GM08714 (cell line): Measurements from ENCODE around the gene MPST.
"Not testable (repeated sequence)": the region's sequence is repeated elsewhere in the genome, so short reads cannot be mapped to it uniquely, and the experiment has no call there.

Source experiments
- H3K4me3 ChIP-seq: fragments of 200-500 bp; sonication (Bioruptor generic); 2 replicates; pipeline ENCODE4 v1.5.1; 2014; ENCODE audit warnings: mild to moderate bottlenecking, low read length, inconsistent platforms
- ZNF274 ChIP-seq: IDR thresholded peaks from 2 replicates; pipeline ENCODE4 v1.6.1; 2012; ENCODE audit warnings: mild to moderate bottlenecking, low read depth, low read length

MPST gene

DNA sequence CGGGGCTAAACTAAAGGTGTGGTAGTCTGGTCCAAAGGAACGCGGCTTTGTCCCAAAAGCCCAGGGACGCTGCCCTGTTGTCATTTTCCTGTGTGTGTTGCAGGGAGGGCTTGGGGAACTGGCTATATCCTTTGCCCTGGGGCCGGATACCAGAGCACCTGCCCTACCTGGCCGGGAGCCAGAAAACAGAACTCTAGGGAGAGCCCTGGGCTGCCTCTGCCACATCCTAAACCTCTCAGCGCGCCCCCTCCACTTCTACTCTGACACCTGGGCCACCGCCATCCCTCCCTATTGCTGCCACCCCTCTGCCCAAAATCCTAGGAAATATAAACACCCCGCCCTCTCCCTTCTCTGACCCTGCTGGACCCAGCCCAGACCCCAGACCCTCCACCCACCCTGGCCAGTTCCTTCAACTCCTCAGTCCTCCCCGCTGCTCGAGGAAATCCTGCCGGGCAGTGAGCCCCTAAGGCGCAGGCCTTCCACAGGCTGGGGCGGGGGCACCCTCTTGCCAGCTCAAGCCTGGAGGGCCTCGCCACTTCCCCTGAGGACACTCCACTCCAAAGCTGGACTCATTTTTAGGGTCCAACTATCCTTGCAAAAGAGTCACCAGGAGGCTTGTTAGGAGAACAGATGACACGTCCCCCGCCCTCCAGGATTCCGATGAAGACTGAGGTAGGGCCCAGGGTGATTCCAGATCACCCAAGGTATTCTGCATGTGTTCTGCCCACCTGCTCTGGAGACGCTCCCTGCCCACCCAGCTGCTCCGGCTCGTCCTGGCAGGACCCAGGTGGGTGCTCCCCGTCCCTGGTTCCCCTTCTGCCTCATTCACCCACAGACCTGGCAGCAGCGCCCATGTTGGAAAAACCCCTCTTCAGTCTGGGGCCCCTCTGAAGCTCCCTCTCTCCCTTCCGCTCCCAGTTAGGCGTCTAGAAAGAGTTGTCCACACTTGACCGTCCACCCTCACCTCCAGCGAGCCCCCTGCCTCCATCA lies 44.2 kb downstream of the MPST start:
- TF ChIP-seq ZNF274, result no peak
- H3K4me3 ChIP-seq, result no peak overlapping the region

DNA sequence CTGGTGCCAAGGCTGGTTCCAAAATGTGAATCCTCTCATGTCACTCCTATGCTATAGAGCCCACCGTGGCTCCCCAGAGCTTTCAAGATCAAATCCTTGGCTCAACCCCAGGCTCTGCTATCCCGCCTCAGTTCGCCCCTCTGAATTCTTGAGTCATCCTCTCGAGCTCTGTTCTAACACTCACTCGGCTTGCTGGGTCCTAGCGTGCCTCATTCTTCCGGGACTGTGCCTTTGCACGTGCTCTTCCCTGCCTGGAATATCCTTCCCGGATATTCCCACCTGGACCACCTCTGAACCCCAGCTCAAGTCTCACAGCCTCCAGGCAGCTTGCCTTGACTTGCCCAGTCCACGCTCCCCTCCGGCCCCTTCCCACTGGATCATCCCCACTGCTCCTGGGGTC lies 45.0 kb downstream of the MPST start:
- TF ChIP-seq ZNF274, result no peak

GRCh38 chr22:37065180-37065579 lies 45.6 kb downstream of the MPST start:
- no peak for TF ChIP-seq ZNF274
- H3K4me3 ChIP-seq, result no peak overlapping the region

More for the DNA sequence above, 45.0 kb downstream of the MPST start:
- no peak overlapping the region for H3K4me3 ChIP-seq

- no peak overlapping the region for H3K4me3 ChIP-seq
- no peak for TF ChIP-seq ZNF274
These were observed 46.4 kb downstream of the MPST start for GRCh38 chr22:37065961-37066360.

DNA sequence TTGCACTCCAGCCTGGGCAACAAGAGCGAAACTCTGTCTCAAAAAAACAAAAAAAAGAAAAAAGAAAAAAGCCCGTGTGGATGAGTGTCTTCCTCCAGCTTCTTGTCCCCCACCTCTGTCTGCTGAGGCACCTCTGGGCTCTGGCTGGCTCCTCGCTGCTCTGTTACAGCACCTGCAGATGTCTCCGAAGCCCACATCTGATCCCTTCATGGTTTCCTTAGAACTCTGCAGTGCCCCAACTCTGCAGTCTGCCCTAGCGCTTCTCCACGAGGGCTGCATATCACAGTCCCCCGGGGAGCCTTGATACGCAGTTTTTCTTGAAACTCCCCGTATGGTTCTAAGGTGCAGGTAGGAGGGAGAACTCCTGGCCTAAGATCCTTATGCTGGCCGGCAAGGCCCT lies 47.9 kb downstream of the MPST start:
- no peak for TF ChIP-seq ZNF274
- no peak overlapping the region for H3K4me3 ChIP-seq

DNA sequence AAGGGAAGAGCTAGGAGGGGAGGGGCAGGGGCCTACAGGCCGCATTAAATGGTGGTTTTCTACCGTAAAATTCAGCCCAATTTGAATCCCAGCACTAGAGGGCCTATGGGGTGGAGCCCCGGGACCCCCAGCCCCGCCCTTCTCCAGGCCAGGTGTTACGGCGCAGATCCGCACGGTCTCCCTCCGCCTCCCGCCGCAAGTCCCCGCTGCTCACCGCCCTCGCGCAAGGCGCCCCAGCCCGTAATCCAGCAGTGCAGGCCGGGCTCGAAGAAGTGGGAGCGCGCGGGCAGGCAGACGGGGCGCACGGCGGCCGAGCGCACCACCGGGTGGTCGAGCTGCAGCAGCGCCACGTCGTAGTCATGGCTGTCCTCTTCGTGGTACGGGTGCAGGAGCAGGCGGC lies 49.3 kb downstream of the MPST start:
- TF ChIP-seq ZNF274, result no peak
- no peak overlapping the region for H3K4me3 ChIP-seq

DNA sequence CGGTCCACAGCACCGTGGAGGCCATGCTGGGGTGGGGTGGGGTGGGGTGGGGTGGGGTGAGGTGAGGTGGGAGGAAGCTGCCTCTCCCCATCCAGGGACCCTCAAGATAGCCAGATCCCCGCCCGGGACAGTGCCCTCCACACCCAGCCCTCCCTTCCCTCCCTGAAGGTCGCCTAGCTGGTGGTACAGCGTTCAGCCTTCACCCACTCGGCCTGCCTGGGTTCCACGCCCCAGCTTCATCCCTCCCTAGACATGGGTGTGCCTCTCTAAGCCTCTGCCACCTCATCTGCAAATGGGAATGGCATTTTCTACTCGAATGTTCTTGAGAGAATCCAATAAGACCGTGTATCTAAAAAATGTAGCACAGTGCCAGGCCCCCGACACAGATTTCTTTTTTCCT lies 49.8 kb downstream of the MPST start:
- no peak for TF ChIP-seq ZNF274
- no peak overlapping the region for H3K4me3 ChIP-seq

GRCh38 chr22:37069719-37070118 lies 50.2 kb downstream of the MPST start:
- no peak for TF ChIP-seq ZNF274
- no peak overlapping the region for H3K4me3 ChIP-seq

DNA sequence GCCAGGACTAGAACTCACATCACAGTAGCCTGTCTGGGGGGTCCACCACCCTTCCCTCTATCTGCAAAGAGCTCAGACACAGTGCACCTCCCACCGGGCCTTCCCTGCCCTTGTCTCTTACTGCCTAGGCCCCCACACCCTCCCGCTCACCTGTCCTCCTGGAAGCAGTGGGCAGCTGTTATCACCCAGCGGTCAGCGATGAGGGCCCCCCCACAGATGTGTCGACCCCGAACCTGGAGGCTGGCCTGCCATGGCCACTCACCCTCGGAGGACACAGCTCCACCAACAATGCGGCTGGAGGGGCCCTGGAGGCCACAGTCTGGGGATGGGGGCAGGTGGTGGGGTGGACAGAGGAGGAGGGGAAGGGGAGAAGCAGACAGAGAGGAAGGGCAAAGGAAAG lies 50.8 kb downstream of the MPST start:
- no peak overlapping the region for H3K4me3 ChIP-seq
- no peak for TF ChIP-seq ZNF274

- TF ChIP-seq ZNF274, result no peak
- no peak overlapping the region for H3K4me3 ChIP-seq
These were observed 51.2 kb downstream of the MPST start for GRCh38 chr22:37070744-37071143.

DNA sequence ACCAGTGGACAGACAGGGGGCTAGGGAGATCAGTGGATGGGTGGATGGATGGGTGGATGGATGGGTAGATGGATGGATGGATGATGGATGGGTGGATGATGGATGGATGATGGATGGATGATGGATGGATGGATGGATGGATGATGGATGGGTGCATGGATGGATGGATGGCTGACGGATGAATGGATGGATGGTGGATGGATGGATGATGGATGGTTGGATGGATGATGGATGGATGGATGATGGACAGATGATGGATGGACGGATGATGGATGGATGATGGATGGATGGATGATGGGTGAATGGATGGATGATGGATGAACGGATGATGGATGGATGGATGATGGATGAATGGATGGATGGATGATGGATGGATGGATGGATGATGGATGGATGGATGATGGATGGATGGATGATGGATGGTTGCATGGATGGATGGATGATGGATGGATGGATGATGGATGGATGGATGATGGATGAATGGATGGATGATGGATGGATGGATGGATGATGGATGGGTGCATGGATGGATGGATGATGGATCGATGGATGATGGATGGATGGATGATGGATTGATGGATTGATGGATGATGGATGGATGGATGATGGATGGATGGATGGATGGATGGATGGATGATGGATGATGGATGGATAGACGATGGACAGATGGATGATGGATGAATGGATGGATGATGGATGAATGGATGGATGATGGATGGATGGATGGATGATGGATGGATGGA lies 52.5 kb downstream of the MPST start:
- H3K4me3 ChIP-seq, result not testable (repeated sequence)

DNA sequence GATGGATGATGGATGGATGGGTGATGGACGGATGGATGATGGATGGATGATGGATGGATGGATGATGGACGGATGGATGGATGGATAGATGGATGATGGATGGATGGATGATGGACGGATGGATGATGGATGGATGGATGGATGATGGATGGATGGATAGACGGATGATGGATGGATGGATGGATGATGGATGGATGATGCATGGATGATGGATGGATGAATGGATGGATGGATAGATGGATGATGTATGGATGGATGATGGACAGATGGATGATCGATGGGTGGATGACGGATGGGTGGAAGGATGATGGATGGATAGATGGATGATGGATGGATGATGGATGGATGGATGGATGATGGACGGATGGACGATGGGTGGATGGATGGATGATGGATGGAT lies 53.1 kb downstream of the MPST start:
- H3K4me3 ChIP-seq, result no peak overlapping the region
- TF ChIP-seq ZNF274, result no peak

DNA sequence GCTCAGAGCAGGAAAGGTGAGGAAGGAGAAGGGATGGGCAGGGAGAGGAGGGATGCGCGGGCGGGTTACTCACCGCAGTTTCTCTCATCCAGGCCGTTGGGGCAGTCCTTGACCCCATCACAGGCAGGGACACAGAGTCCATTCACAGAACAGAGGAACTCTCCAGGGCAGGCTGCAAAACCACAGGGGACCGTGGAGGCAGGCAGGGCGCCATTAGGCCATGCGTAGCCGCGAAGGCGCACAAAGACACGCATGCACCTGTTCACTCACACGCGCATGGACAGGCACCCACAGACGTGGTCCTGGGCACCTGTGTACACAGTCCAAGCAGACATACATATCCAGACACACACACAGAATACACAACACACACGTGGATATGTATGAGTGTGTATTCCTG lies 55.0 kb downstream of the MPST start:
- H3K4me3 ChIP-seq, result no peak overlapping the region
- TF ChIP-seq ZNF274, result no peak

- no peak overlapping the region for H3K4me3 ChIP-seq
- no peak for TF ChIP-seq ZNF274
These were observed 55.5 kb downstream of the MPST start for GRCh38 chr22:37075046-37075445.

- TF ChIP-seq ZNF274, result no peak
- H3K4me3 ChIP-seq, result no peak overlapping the region
These were observed 56.4 kb downstream of the MPST start for GRCh38 chr22:37075822-37076433.
